Common myeloid progenitor, CD34-positive (primary cell): ENCODE measurements around the gene TMTC1.

Experiments used
- CTCF ChIA-PET: fragments of 350-600 bp; sonication (Branson Sonifier 250); formaldehyde crosslinking; loops from one replicate; lab custom pipeline; 2021; ENCODE audit warnings: antibody characterized with exemption; lab: Charles Lee
- POLR2A ChIA-PET: fragments of 350-600 bp; sonication (Branson Sonifier 250); formaldehyde crosslinking; loops from one replicate; lab custom pipeline; 2021; ENCODE audit warnings: antibody characterized with exemption; lab: Charles Lee
- DNase-seq, 3 donors: peaks; one replicate each; pipeline versions ENCODE4 v3.0.0 to v3.0.0-alpha.2; 2013
- H3K27ac ChIP-seq, 2 experiments: 1 replicate in 1 of 2; 2 replicates in 1 of 2; pipeline ENCODE4 v1.7.0; 2013; ENCODE audit warnings: inconsistent platforms in 2 of 2, low read length in 2 of 2, mild to moderate bottlenecking in 2 of 2, low read depth in 1 of 2, moderate library complexity in 1 of 2; ENCODE audit not compliant: severe bottlenecking in 2 of 2, insufficient read depth in 1 of 2, poor library complexity in 1 of 2
- H3K27me3 ChIP-seq, 5 experiments: replicated peaks in 2 of 5; 1 replicate in 3 of 5; 2 replicates in 2 of 5; pipeline versions ENCODE4 v1.6.1 to v1.7.0; 2013; ENCODE audit warnings: low read length in 4 of 5, mild to moderate bottlenecking in 2 of 5, moderate library complexity in 2 of 5, inconsistent platforms in 1 of 5; ENCODE audit not compliant: insufficient read depth in 5 of 5, control insufficient read depth in 4 of 5
- H3K36me3 ChIP-seq, 4 experiments: 1 replicate in 2 of 4; 2 replicates in 2 of 4; pipeline versions ENCODE4 v1.6.1 to v1.7.0; 2013; ENCODE audit warnings: low read length in 3 of 4, control low read depth in 1 of 4, mild to moderate bottlenecking in 1 of 4; ENCODE audit not compliant: control insufficient read depth in 4 of 4, insufficient read depth in 4 of 4
- H3K4me1 ChIP-seq, 4 experiments: 1 replicate in 3 of 4; 2 replicates in 1 of 4; pipeline versions ENCODE4 v1.6.1 to v1.7.1; 2013; ENCODE audit warnings: low read length in 3 of 4, mild to moderate bottlenecking in 3 of 4, control low read depth in 1 of 4, inconsistent platforms in 1 of 4, moderate library complexity in 1 of 4; ENCODE audit not compliant: control insufficient read depth in 4 of 4, insufficient read depth in 4 of 4; ENCODE audit errors: control extremely low read depth in 1 of 4
- H3K4me3 ChIP-seq, 7 experiments: 1 replicate in 4 of 7; 2 replicates in 3 of 7; pipeline versions ENCODE4 v1.5.1 to v1.7.0; 2013; ENCODE audit warnings: mild to moderate bottlenecking in 7 of 7, low read length in 6 of 7, moderate library complexity in 6 of 7, inconsistent platforms in 2 of 7, low read depth in 2 of 7, control low read depth in 1 of 7; ENCODE audit not compliant: insufficient read depth in 4 of 7, control insufficient read depth in 1 of 7; ENCODE audit errors: extremely low read depth in 1 of 7
- H3K9me3 ChIP-seq, 5 experiments: 1 replicate in 4 of 5; 2 replicates in 1 of 5; pipeline versions ENCODE4 v1.6.1 to v1.7.1; 2013; ENCODE audit warnings: low read length in 4 of 5, mild to moderate bottlenecking in 2 of 5, inconsistent platforms in 1 of 5, low read depth in 1 of 5, moderate library complexity in 1 of 5; ENCODE audit not compliant: control insufficient read depth in 4 of 5, insufficient read depth in 2 of 5; ENCODE audit errors: control extremely low read depth in 1 of 5
- WGBS: methylation state at CpG from one replicate; pipeline ENCODE4 v1.1.5; 2013; ENCODE audit not compliant: insufficient coverage; 5-methylcytosine and 5-hydroxymethylcytosine counted together

Gene TMTC1

GRCh38 chr12:29692237-29692636 is 91.5 kb downstream of the TMTC1 start:
- ChIA-PET POLR2A (no interaction called here), CTCF (no interaction called here)
- Histone ChIP-seq H3K4me3 (no peak overlapping the region), H3K36me3 (no peaks in the 10 kb centered on the region), H3K27ac (no peak overlapping the region), H3K4me1 (peaks cover 0 to 4% (median 0%) of the 10 kb centered on the region in 4 experiments), H3K27me3 (peaks cover 0 to 3% (median 0%) of the 10 kb centered on the region in 5 experiments), H3K9me3 (no peaks in the 10 kb centered on the region)
- WGBS = no CpG with 5 or more reads among the region's 3 CpGs
- DNase-seq = no peak

GRCh38 chr12:29691161-29691854 is 92.4 kb downstream of the TMTC1 start:
- no peak overlapping the region for H3K27ac ChIP-seq
- ChIA-PET CTCF (interaction anchor here (1.0 kb wide), 1 partner anchor 8 kb away, joined by 5 read pairs; no protein-coding TSS in a partner anchor), POLR2A (no interaction called here)
- H3K36me3 ChIP-seq = no peaks in the 10 kb centered on the region
- H3K4me3 ChIP-seq = no peak overlapping the region
- peaks cover 0 to 3% (median 0%) of the 10 kb centered on the region in 5 experiments for H3K27me3 ChIP-seq
- H3K9me3 ChIP-seq = no peaks in the 10 kb centered on the region
- H3K4me1 ChIP-seq = peaks cover 0 to 4% (median 0%) of the 10 kb centered on the region in 4 experiments
- DNase-seq = no peak
- no CpG with 5 or more reads among the region's 7 CpGs for WGBS

GRCh38 chr12:29690728-29691127 is 93.0 kb downstream of the TMTC1 start:
- Histone ChIP-seq H3K36me3 (no peaks in the 10 kb centered on the region), H3K27ac (no peak overlapping the region), H3K4me1 (peaks cover 0 to 4% (median 0%) of the 10 kb centered on the region in 4 experiments), H3K9me3 (no peaks in the 10 kb centered on the region), H3K27me3 (peaks cover 0 to 3% (median 0%) of the 10 kb centered on the region in 5 experiments), H3K4me3 (no peak overlapping the region)
- POLR2A ChIA-PET = no interaction called here
- WGBS = 100% methylated on average over 1 of the region's 1 CpG
- CTCF ChIA-PET = interaction anchor here (1.0 kb wide), 1 partner anchor 8 kb away, joined by 5 read pairs; no protein-coding TSS in a partner anchor
- DNase-seq = no peak

GRCh38 chr12:29688914-29689313 is 94.8 kb downstream of the TMTC1 start:
- Histone ChIP-seq H3K27me3 (peaks cover 0 to 3% (median 0%) of the 10 kb centered on the region in 5 experiments), H3K4me1 (peaks cover 0 to 7% (median 0%) of the 10 kb centered on the region in 4 experiments), H3K27ac (no peak overlapping the region), H3K36me3 (no peaks in the 10 kb centered on the region), H3K9me3 (no peaks in the 10 kb centered on the region), H3K4me3 (no peak overlapping the region)
- POLR2A ChIA-PET = no interaction called here
- WGBS = no CpG with 5 or more reads among the region's 1 CpG
- no peak for DNase-seq
- CTCF ChIA-PET = no interaction called here

GRCh38 chr12:29682088-29682487 is 101.7 kb downstream of the TMTC1 start:
- no peaks in the 10 kb centered on the region for H3K27me3 ChIP-seq
- 100% methylated on average over 1 of the region's 3 CpGs for WGBS
- H3K4me1 ChIP-seq = peaks cover 0 to 3% (median 0%) of the 10 kb centered on the region in 4 experiments
- H3K9me3 ChIP-seq = no peaks in the 10 kb centered on the region
- CTCF ChIA-PET = no interaction called here
- POLR2A ChIA-PET = no interaction called here
- H3K4me3 ChIP-seq = no peak overlapping the region
- DNase-seq = no peak
- H3K27ac ChIP-seq = no peak overlapping the region
- H3K36me3 ChIP-seq = no peaks in the 10 kb centered on the region

- no peaks in the 10 kb centered on the region for H3K36me3 ChIP-seq
- H3K27me3 ChIP-seq = peaks cover 0 to 2% (median 0%) of the 10 kb centered on the region in 5 experiments
- no peaks in the 10 kb centered on the region for H3K9me3 ChIP-seq
- ChIA-PET POLR2A (no interaction called here), CTCF (no interaction called here)
- no peak overlapping the region for H3K4me3 ChIP-seq
- no peak for DNase-seq
- peaks cover 0 to 3% (median 0%) of the 10 kb centered on the region in 4 experiments for H3K4me1 ChIP-seq
- WGBS = 100% methylated on average over 1 of the region's 1 CpG
- no peak overlapping the region for H3K27ac ChIP-seq
These were observed 102.4 kb downstream of the TMTC1 start for GRCh38 chr12:29681370-29681769.

GRCh38 chr12:29676676-29677075 is 107.1 kb downstream of the TMTC1 start:
- POLR2A ChIA-PET = no interaction called here
- CTCF ChIA-PET = no interaction called here
- 100% methylated on average over 2 of the region's 2 CpGs for WGBS
- Histone ChIP-seq H3K27me3 (peaks cover 0 to 2% (median 0%) of the 10 kb centered on the region in 5 experiments), H3K27ac (no peak overlapping the region), H3K36me3 (no peaks in the 10 kb centered on the region), H3K9me3 (no peaks in the 10 kb centered on the region), H3K4me3 (no peak overlapping the region), H3K4me1 (no peaks in the 10 kb centered on the region)
- DNase-seq = no peak
